ENCODE data around the gene GTF2F1.
"Not testable (repeated sequence)": the region's sequence is repeated elsewhere in the genome, so short reads cannot be mapped to it uniquely, and the experiment has no call there.

GTF2F1 gene

GRCh38 chr19:6354098-6354674 lies 38.8 kb downstream of the GTF2F1 start:
- no peak for DNase-seq

GRCh38 chr19:6352381-6353165 lies 40.4 kb downstream of the GTF2F1 start:
- DNase-seq, result no peak

- DNase-seq, result no peak
Measured at GRCh38 chr19:6350688-6351087, 42.3 kb downstream of the GTF2F1 start.

GRCh38 chr19:6349271-6349670 lies 43.7 kb downstream of the GTF2F1 start:
- DNase-seq, result not testable (repeated sequence)

- DNase-seq, result no peak
Measured at GRCh38 chr19:6343462-6343861, 49.5 kb downstream of the GTF2F1 start.

- peak; percentile 10 for DNase-seq
Measured at GRCh38 chr19:6340493-6341201, 52.3 kb downstream of the GTF2F1 start.

GRCh38 chr19:6334490-6335285 lies 58.3 kb downstream of the GTF2F1 start:
- DNase-seq, result no peak

GRCh38 chr19:6333439-6333838 lies 59.5 kb downstream of the GTF2F1 start, which contains the start of gene ACER1:
Gene ACER1, minus strand, starts transcription at chr19:6333612. Its CDS starts 61 bp downstream, at chr19:6333551.
- no peak for DNase-seq

All from RPMI8226 (cell line).